ENCODE data around the gene NKTR. TPM values are rescaled to one million over a fixed set of nuclear protein-coding genes. Genes with fewer than 3 reads are reported as not detected.

NKTR gene
- total RNA-seq, 1 experiment from 2014 or later: 15.5 TPM

DNA sequence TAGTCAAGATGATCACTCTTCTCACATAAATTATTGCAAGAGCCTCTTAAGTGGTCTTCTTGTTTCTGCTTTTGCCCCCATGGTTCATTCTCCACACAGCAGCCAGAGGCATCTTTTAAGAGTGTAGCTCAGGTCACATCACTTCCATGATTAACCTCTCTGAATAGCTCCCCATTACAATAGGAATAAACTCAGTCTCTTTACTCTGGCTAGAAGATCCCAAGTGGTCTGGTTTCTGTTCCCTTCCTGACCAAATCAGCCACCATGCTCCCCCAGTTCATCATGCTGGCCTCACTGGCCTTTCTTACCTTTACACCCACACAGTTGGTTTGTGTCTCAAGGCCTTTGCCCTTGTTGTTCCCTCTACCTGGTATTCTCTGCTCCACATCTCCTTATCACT, 93.9 kb downstream of the NKTR start:
- DNase-seq (ENCODE audit: low read depth): no peak

DNA sequence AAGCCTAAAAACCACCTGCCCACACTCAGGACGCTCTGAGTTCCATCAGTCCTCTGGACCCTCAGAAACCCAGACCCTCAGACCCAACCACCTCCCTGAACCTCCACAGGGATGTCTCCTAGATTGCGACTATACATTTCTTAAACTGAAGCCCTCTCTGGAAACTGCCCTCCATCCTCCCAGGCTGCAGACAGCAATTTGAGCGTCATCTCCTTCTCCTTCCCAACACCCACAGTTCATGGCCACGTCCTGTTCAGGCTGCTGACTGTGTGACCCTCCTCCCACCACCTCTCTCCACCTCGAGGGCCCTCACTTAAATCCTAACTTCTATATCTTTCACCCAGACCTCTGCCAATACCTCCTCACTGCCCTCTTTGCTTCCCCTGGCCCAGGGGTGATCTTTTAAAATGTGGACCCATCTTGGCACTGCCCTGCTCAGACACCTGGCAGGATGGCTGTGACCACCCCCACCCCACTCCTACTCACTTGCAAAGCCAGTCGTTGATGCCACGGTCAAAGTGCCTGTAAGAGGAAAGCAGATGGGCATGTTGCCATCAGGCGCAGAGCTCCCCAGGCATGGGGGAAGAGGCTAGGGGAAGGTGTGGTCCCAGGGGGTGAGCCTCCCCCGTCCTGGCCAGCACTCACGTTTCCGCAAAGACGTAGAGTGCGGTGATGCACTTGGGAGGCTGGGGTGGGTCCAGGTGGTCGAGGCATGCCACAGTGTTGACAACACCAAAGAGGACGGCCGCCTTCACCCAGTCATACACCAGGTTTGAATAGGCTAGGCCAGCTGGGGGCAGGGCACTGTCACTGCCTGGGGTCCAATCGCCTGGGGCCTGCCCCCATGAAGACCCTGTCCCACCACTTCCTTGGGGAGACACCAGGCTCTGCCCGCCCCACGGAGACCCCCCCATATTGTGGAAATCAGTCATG, 96.1 kb downstream of the NKTR start:
- DNase-seq (ENCODE audit: low read depth): no peak

DNA sequence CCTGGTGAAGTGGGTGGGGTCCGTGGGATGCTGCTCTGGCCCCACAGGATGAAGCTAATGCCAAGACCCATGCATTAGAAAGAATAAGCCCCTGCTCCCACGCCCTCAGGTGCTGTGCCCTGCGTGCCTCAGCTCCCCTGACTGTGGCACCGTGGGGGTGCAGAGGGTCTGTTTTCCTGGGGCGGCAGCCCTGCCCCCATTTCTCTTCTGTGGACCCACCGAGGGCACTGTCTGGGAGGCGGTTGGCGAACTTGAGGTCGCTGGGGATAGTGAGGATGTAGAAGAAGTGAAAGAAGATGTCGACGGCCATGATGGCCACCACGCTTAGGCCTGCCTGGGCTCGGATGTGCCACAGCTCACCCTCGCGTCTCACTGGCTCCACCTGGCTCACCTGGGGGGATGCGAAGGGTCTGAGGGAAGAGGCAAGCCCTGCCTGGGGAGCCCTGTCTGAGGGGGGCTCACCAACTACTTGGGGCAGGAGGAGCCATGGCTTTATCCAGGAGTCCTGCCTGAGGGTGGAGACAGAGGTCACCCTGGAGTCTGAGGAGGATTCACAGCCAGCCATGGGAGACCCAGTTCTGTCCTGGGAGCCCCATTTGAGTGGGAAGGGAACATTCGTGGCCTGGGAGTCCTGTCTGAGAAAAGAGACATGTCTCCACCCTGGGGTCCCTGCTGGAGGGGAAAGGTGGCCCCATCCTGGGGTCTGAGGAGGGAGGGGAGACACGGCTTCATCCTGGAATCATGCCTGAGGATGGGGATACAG, 97.0 kb downstream of the NKTR start:
- DNase-seq (ENCODE audit: low read depth): no peak

Other genes with a start within 250 kb of the NKTR start
- gene LYZL4, start 190.1 kb upstream of the NKTR start, total RNA-seq (2014; rRNA removed; shearing (Covaris generic)): 0.23 TPM in 1 of 2 replicates, not detected in the other
- 19.3 and 31.7 TPM in 2 replicates for gene VIPR1, start 98.0 kb upstream of the NKTR start, total RNA-seq (2014; rRNA removed; shearing (Covaris generic))
- gene SEC22C, start 18.7 kb upstream of the NKTR start, total RNA-seq (2014; rRNA removed; shearing (Covaris generic)): 47.7 and 60.1 TPM in 2 replicates
- gene SS18L2, start 9.8 kb upstream of the NKTR start, total RNA-seq (2014; rRNA removed; shearing (Covaris generic)): 27.4 and 38.1 TPM in 2 replicates
- gene ZBTB47, start 53.0 kb downstream of the NKTR start, total RNA-seq (2014; rRNA removed; shearing (Covaris generic)): 2.5 and 5.7 TPM in 2 replicates
- not detected in 2 replicates for gene KLHL40, start 84.9 kb downstream of the NKTR start, total RNA-seq (2014; rRNA removed; shearing (Covaris generic))
- gene HHATL, start 102.1 kb downstream of the NKTR start, total RNA-seq (2014; rRNA removed; shearing (Covaris generic)): not detected in 2 replicates
- gene CCDC13, start 172.6 kb downstream of the NKTR start, total RNA-seq (2014; rRNA removed; shearing (Covaris generic)): 0.74 and 1.5 TPM in 2 replicates
- 183 and 256 TPM in 2 replicates for gene HIGD1A, start 203.8 kb downstream of the NKTR start, total RNA-seq (2014; rRNA removed; shearing (Covaris generic))
- 0.23 TPM in 1 of 2 replicates, not detected in the other for gene ACKR2, start 208.8 kb downstream of the NKTR start, total RNA-seq (2014; rRNA removed; shearing (Covaris generic))

Measured in Daoy (cell line).